Right kidney (tissue), 1 donor: ENCODE measurements around the gene ADGRB2.

Experiments used
- DNase-seq: peaks from one replicate; pipeline ENCODE4 v3.0.0-alpha.2; 2016

The ADGRB2 gene

GRCh38 chr1:31782421-31783410 lies 18.6 kb upstream of the ADGRB2 start:
- peak; percentile 29 for DNase-seq

DNA sequence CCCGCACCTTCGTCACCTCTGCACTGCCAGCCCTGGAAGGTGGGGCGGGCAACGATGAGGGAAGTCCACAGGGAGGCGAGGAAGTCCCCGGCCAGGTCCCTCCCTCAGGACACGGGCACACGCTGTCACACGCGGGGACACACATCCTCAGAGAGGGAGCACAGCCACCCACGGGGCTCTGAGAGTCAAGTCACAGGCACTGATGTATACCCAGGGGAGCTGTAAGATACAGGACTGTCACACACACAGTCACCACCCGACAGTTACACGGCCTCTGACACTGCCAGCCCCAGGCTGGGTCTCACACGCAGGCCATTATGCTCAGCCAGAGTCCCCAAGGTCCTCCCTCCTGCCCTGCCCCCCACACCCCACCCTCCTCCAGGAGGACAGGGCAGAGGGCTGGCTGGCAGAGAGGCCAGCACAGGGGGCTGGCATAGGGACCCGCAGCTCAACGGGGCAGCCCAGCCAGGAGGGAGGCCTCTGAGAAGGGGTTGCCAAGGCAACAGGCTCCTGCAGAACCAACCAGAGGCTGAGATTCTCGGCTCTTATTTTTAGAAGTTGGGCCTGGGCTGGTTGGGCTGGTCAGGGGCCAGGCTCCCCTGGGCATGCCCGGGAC lies 17.7 kb upstream of the ADGRB2 start:
- DNase-seq, result no peak

DNA sequence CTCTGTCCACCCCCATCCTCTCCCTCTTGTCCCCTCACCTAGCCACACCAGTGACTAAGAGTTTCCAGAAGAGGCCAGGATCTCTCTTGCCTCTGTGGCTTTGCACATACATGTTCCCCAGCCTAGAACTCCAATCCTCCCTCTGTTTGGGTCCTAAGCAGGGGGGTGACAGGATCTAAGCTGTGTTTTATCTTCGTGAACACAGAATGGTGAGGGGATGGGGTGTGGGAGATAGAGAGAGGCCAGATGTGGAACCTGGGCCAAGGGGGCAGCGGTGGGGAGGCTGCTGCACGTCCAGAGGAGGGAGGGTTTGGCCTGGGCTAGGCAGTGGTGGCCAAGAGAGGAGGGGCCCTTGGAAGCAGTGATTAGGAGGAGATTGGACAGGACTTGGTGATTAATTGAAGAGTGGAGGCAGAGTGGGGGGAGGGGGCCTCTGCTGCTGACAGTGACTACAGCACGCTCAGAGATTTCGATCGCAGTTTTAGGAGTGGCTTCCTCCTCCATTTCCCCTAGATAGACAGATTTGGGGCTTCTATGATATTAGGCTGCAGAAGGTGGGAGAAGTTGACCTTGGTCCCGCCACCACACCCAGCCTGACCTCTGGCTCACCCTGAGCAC lies 17.1 kb upstream of the ADGRB2 start:
- DNase-seq, result no peak

DNA sequence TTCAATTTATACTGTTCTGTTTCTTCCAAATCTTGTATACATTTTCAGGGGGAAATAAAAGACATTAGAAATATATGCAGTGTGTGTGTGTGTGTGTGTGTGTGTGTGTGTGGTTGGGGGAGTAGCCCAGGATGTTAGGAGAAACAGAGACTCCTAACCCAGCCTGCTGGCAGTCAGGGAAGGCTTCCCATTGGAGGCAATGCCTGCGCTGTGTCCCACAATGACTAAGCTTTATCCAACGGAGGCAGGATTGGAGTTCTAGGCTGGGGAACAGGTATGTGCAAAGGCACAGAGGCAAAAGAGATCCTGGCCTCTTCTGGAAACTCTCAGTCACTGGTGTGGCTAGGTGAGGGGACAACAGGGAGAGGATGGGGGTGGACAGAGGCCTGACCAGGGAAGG lies 16.5 kb upstream of the ADGRB2 start:
- DNase-seq, result no peak

- DNase-seq, result no peak
Measured at GRCh38 chr1:31779687-31780086, 15.5 kb upstream of the ADGRB2 start.

DNA sequence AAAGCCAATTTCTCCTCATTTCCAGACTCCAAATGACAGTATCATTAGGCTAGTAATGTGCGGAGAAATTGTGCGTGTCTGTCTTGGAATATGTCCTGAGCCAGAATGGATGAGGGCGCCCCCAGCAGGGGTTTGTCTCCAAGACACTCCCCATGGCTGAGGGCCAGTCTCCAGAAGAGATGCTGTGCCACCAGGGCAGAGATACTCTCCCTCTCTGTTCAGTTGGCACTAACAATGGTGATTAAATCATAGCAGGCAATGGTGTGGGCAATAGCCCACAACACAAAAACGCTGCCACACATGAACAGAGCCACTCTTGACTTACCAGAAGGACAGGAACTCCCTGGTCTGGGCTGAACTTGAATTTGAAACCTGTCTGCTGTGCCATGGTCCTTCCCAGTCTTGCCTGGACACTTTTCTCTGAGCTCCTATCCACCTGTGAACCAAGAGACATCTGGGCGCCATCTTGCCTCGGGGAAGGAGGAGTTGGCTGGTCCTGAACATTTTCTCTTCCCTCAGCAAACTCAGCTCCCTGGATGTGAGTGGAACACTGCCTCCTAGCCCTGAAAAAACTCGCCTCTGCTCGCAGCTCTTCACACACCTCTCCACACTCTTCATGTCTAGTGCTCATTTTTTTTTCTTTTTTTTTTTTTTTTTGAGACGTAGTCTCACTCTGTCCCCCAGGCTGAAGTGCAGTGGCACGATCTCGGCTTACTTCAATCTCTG lies 14.8 kb upstream of the ADGRB2 start:
- DNase-seq, result no peak

DNA sequence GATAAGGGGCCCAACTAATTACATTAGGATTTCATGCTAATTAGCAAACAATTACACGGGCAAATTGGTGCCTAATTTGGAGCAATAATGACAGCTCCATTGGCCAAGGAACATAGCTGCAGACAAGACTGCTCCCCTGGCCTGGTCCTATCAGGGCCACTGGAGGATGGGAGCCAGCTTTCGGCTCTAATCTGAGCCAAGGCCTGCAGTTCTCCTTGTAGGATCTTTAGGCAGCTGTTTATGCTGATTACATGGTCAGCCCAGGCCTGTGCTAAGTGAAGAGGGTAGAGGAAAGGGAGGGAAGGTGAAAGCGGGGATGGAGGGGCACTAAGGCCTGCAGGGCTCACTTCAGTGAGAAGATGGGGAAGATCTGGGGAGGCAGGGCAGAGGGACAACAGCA lies 12.4 kb upstream of the ADGRB2 start:
- no peak for DNase-seq

- no peak for DNase-seq
Measured at GRCh38 chr1:31776032-31776431, 11.9 kb upstream of the ADGRB2 start.

- DNase-seq, result no peak
Measured at GRCh38 chr1:31775210-31775999, 11.3 kb upstream of the ADGRB2 start.

GRCh38 chr1:31774495-31774894 lies 10.4 kb upstream of the ADGRB2 start:
- DNase-seq, result no peak

DNA sequence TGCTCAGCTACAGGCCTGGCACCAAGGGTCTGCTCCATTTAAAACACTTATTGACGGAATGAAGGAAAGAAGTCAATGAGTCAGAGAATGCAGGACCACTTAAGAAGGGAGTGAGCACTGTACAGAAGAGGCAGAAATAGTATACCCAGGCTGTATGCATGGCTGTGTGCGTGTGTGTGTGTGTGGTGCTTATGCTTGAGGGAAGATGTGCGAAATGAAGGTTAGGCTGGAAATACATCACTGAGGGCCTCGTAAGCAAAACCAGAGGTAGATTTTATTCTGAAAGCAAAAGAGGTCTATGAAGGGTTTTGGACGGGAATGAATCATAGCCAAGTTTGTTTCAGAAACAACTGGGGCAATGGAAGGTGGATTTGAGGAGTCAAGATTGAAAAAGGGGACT lies 9.7 kb upstream of the ADGRB2 start:
- DNase-seq, result no peak

- DNase-seq, result no peak
Measured at GRCh38 chr1:31772669-31773248, 8.6 kb upstream of the ADGRB2 start.

- DNase-seq, result peak; percentile 64
Measured at GRCh38 chr1:31771891-31772668, 7.9 kb upstream of the ADGRB2 start.

DNA sequence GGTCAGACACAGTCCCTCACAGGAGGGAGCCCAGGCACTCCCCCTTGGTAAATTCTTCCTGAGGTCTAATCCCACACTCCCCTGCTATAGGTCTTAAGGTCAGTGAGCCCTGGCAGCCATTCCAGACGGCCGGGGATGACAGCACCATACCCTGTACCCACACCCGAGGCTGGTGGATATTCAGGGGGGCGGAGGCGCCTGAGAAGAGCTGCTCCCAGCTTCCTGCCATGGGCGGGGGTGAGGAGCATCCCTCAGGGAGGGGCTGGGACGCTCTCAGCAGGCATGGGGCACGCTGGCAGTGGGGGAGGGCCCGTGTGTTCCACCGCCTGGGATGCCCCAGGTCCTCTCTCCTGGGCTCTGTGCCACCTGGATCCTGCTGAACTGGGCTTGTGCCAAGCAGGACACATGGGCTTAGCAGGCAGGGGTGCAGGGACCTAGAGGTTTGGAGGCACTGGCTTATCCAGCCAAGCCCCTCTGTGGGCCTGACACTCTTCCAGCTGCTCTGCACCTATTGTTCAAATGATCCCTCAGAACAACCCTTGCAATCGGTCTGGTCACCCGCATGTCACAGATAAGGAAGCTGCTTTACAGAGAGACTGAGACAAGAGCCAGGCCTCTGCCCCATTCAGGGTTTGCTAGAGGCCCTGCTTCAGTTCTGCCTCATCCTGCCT lies 5.7 kb upstream of the ADGRB2 start:
- DNase-seq, result no peak

GRCh38 chr1:31768939-31769704 lies 5.0 kb upstream of the ADGRB2 start:
- no peak for DNase-seq

GRCh38 chr1:31768407-31768907 lies 4.3 kb upstream of the ADGRB2 start:
- DNase-seq, result no peak

DNA sequence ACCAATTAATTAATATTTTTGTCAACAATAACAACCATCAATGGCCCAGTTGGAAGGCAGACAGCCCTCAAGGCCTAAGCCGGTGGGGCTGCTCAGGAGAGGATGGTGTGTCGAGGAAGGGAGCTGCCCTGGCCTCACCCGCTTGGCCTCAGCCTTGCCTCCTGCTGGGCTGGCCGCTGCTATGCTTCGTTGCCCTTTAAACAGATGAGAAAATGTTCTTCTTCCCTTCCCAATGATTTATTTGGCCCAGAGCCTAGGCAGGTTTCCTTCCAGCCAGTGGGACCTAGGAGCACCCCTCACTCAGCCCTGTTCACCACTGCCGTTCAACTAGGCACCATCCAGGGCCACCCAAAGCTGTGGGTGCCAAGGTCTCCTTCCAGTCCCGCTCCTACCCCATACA lies 3.1 kb upstream of the ADGRB2 start:
- DNase-seq, result no peak

GRCh38 chr1:31765516-31765915 lies 1.4 kb upstream of the ADGRB2 start:
- no peak for DNase-seq

- no peak for DNase-seq
Measured at GRCh38 chr1:31765041-31765467, 914 bp upstream of the ADGRB2 start.
